ENCODE measurements around the gene PFN3.

Gene PFN3, protein sequence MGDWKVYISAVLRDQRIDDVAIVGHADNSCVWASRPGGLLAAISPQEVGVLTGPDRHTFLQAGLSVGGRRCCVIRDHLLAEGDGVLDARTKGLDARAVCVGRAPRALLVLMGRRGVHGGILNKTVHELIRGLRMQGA

GRCh38 chr5:177399997-177400868 is at the start of gene PFN3:
TSS of gene PFN3 (minus strand) at chr5:177400661. CDS start at chr5:177400576, 85 bp downstream.
- no peak for DNase-seq

- no peak for DNase-seq
Measured at GRCh38 chr5:177449140-177450061, 48.9 kb upstream of the PFN3 start.

DNA sequence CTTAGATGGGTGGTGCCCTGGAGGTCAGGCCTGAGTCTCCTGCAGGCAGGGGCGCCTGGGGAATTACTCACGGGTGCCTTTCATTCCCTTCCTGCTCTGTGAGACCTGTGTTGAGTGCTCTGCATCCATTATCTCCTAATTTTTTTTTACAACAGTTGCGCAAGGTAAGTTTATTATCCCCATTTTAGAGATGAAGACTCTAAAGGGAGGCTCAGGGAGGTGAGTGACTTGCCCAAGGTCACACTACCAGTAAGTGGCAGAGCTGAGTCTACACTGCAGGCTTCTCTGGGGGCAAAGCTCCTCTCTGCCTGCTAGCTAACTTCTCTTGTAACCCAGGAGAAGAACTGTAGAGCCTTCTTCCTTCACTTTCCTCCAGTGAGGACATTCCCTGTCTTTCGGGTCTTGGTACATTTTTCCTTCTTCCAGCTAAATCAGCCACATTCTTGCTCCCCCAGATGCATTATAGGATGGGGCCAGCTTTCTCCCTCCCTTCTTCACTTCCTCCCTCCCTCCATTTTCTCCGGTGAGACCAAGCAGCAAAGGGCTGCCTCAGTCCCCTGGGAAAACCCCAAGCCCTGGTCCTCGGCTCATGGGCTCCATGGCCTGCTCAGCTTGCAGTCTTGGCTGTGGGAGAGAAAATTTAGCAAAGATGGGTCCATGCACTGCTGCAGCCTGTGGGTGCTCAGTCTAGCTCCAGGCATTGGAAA is 47.9 kb upstream of the PFN3 start:
- no peak for DNase-seq

- DNase-seq = no peak
Measured at GRCh38 chr5:177447611-177448243, 47.3 kb upstream of the PFN3 start.

- no peak for DNase-seq
Measured at GRCh38 chr5:177447066-177447610, 46.7 kb upstream of the PFN3 start.

- DNase-seq = no peak
Measured at GRCh38 chr5:177446200-177447065, 46.0 kb upstream of the PFN3 start, which contains the start of gene PRR7. TSS of gene PRR7 (plus strand) at chr5:177446814. CDS start at chr5:177455068, 8,254 bp downstream.

- no peak for DNase-seq
Measured at GRCh38 chr5:177445917-177446199, 45.4 kb upstream of the PFN3 start.

DNA sequence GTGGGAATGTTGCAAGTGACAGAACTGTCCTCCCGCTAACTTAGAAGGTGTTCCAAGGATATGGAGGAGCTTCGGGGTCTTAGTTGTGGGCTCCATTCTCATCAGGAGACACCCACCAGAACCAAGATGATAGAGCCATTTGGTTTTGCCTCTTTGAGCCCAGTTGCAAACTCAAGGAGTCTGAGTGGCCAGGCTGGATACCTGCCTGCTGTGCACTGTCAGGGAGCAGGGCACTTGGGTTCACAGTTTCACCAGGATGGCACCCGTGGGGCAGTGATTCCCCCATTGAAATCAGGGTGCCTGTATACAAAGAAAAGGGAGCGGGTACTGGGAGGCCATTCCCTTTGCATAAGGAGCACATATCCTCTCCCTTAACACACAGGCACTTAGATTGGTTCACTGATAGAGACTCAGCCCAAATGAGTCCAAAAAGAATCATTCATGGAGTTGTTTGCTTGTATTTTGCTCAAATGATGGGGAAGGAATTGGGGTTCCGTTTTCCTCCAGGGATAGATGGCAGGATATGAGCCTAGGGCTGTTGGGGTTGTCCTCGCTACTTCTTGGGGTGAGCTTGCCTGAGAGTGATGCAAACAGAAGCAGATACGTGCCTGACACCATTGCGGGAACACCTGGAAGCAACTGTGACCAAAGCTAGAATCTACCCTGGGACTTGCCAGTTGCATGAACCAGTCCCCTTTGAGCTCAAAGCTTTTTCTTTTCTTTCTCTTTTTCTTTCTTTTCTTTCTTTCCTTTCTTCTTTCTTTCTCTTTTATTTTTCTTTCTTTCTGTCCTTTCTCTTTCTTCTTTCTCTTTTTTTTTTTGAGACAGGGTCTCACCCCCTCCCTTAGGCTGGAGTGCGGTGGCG is 44.8 kb upstream of the PFN3 start:
- DNase-seq = no peak

DNA sequence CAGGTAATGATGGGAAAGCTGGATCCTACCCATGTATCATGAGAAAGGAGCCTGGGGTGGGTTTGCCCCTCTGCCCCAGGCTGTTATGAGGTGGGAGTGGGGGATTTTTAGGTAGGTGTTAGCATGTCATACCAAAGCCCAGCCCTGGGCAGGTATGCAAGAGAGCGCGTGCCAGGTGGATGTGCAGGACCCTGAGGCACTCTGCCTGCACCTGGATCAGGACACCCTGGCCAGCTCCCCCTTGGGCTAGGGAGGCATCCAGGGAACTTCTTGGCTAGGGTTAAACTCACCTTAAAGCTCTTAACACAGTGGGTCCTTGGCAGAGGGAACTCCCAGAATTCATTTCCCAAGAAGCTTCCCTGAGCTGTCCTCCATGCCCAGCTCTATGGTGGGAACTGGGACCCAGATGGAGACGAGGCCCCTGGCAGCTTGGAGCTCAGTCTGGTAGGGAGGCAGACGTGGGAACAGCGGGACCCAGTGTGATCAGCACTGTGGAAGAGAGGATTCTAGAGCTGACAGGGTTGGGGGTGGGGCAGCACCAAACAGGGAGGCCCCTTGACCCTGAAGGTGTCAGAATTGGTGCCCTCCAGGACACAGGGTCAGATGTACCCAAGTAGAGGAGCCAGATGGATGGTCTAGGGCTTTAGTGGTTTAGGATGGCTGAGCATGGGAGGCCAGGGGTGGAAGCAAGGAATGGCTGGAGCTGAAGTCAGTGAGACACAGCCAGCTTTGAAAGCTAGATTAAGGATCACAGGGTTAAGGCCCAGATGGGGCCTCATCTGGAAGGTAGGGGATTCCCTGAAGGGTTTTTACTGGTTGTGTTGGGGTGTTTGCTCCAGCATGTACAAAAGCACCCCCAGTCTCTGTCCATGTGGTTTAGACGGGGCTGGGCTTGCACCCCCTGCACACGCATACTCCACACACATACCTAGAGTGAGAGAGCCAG is 43.9 kb upstream of the PFN3 start:
- DNase-seq = no peak

DNA sequence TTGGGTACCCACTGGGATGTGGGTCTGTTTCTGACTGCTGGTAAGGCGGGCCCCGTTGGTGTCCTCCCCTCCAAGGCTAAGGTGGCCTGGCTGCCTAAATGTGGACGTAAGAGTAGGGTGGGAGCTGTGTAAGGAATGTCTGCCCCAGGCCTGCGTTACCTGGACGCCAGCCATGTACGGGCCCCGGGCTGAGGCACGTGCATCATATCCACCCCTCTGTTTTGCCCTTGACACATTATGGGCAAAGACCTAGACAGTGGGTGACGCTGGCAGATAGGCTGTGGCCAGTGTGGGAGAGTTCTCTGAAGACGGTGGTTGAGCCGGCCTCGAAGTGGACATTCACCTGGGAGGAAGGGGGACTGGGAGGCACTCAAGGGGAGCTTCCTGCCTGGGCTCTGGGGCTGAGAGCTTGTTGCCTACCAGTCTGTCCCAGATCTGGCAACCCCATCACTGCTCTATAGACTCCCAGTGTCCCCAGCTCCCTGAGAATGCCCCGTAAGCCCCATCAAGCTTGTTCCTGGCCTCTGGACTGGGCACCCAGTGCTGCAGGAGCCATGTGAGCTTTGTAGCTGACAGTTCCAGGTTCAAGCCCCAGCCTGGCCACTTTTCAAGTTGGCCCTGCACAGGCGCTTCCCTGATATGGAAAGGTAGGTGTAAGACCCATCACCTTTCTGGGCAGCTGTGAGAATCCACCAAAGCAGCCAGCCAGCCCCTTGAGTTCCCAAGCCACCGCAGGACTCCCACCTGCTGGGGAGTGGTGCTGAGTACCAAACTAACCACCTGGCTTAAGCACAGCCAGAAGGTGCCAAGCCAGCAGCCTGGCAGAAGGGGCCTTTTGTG is 42.9 kb upstream of the PFN3 start:
- DNase-seq = no peak

DNA sequence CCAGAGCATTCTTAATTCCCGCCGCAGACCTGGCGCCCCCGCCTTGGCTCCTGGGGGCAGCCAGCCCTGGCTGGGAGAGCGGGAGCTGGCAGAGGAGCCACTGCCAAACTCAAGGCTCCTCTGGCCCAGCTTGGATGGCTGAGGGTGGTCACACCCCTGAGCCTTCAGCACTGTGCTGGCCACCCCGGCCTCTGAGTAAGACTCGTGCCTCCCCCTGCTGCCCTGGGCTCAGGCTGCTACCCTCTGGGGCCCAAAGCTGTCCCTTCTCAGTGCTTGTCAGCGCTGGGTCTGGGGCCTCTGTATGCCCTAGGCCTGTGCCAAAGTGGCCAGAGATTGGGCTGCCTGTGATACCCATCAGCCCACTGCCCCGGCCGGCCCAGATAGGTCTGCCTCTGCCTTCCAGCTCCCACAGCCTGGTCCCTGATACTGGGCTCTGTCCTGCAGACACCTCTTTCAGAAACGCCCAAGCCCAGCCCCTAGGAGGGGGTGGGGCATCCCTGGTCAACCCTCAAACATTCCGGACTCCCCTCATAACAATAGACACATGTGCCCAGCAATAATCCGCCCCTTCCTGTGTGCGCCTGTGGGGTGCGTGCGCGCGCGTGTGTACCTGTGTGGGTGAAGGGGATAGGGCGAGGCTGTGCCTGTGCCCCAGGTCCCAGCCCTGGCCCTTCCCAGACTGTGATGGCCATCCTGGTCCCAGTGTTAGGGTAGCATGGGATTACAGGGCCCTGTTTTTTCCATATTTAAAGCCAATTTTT is 41.8 kb upstream of the PFN3 start:
- no peak for DNase-seq

DNA sequence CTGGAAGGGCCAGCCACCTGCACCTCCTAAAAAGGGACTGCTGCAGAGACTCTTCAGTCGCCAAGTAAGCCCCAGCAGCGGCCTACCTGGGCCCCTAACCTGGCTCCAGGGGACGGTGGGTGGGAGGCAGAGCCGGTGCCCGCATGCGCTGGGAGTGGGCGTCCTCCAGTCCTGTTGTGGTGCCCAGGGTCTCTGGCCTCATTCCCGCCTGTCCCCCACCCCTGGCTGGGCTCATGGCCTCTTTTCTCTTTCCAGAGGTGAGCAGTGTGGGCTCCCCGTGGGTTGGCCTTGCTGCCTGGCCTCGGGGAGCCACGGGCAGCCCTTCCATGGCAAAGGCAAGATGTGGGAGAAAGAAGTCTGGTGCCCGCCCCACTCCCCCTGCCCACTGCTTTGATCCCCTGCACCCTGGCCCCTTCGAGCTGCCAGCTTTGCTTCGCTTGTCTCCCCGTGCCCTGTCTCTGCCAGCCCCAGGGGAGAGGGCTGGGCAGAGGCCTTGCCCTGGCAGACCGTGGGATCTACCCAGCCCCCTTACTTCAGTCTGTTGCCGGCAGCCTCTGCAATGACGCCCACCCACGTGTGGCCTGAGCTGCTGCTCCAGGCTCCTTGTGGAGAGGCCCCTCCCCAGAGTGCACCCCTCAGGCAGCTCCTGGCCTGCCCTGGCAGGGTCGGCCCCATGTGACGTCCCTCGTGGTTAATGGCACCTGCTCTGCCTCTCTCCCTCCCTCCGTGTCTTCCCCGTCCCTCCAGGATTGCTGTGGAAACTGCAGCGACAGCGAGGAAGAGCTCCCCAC is 40.7 kb upstream of the PFN3 start:
- DNase-seq = no peak

GRCh38 chr5:177440211-177440989 is 39.9 kb upstream of the PFN3 start:
- DNase-seq = no peak

GRCh38 chr5:177439518-177440053 is 39.1 kb upstream of the PFN3 start:
- no peak for DNase-seq

GRCh38 chr5:177438468-177438867 is 38.0 kb upstream of the PFN3 start:
- no peak for DNase-seq
